Measurements from ENCODE around the gene CSN1S1.

The CSN1S1 gene

GRCh38 chr4:69995526-69996016, 64.7 kb downstream of the CSN1S1 start, which contains the start of gene STATH:
Gene STATH, plus strand, starts transcription at chr4:69995966. Its CDS starts 2,472 bp downstream, at chr4:69998438.
- DNase-seq: peak; percentile 72

All from MV-4-11 (cell line).